Activated CD8-positive, alpha-beta memory T cell treated with anti-CD3 and anti-CD28 coated beads, Interleukin-2, amount 10 ng/mL, durations not matched to agents 7 days and 5 days (primary cell): Measurements from ENCODE around the gene PBRM1. TPM values are rescaled to one million over a fixed set of nuclear protein-coding genes. Genes with fewer than 3 reads are reported as not detected.
"Not testable (repeated sequence)": the region's sequence is repeated elsewhere in the genome, so short reads cannot be mapped to it uniquely, and the experiment has no call there.

ENCODE experiments used
- ATAC-seq: fragments of 150-1000 bp; cut with Tn5 transposase; one replicate; pipeline ENCODE4 v1.10.0; 2021; ENCODE audit warnings: moderate library complexity
- CTCF ChIA-PET: fragments of 350-600 bp; sonication (Branson Sonifier 250); formaldehyde crosslinking; loops from one replicate; lab custom pipeline; 2021; ENCODE audit warnings: antibody characterized with exemption; lab: Charles Lee
- DNase-seq: peaks from one replicate; pipeline ENCODE4 v3.0.0-alpha.2; 2020
- H3K27ac Mint-ChIP-seq: one replicate; pipeline ENCODE4 v1.8.0; 2021; ENCODE audit warnings: mild to moderate bottlenecking, mixed read lengths
- H3K27me3 Mint-ChIP-seq: one replicate; pipeline ENCODE4 v1.8.0; 2021; ENCODE audit warnings: mixed read lengths
- H3K36me3 Mint-ChIP-seq: one replicate; pipeline ENCODE4 v1.8.0; 2021; ENCODE audit warnings: mild to moderate bottlenecking, mixed read lengths
- H3K4me1 Mint-ChIP-seq: one replicate; pipeline ENCODE4 v1.8.0; 2021; ENCODE audit warnings: mixed read lengths
- H3K4me3 Mint-ChIP-seq: one replicate; pipeline ENCODE4 v1.8.0; 2021; ENCODE audit warnings: mild to moderate bottlenecking, moderate library complexity, mixed read lengths
- H3K9me3 Mint-ChIP-seq: one replicate; pipeline ENCODE4 v1.8.0; 2022; ENCODE audit warnings: low read depth, mixed read lengths
- total RNA-seq, 2 experiments: library from RNA; stranded (reverse); gene quantifications; one replicate each; pipeline ENCODE4 v1.2.3, GENCODE V29; 2021

The PBRM1 gene
- total RNA-seq: 10 to 100 TPM; 69.7 to 73.3 TPM

- CTCF ChIA-PET: interaction anchor here (0.8 kb wide), 2 partner anchors 14 to 19 kb away, joined by 3 to 5 read pairs; no protein-coding TSS in a partner anchor
- Mint-ChIP-seq H3K36me3 (peaks cover 53% of the 10 kb centered on the region), H3K27me3 (no peaks in the 10 kb centered on the region), H3K4me1 (peaks cover 76% of the 10 kb centered on the region), H3K4me3 (peak within 1 kb of the TSS; percentile 93), H3K27ac (peak within 1 kb of the TSS; percentile 89), H3K9me3 (no peaks in the 10 kb centered on the region)
- DNase-seq (peak; percentile 96), ATAC-seq (peak; percentile 82)
Observed at GRCh38 chr3:52685709-52686691, at the start of gene PBRM1, which contains the start of gene GNL3. Gene PBRM1, minus strand, starts transcription at chr3:52685913. Gene GNL3, plus strand, starts transcription at chr3:52686032. Its CDS starts 61 bp downstream, at chr3:52686093.

GRCh38 chr3:52733256-52733891, 47.7 kb upstream of the PBRM1 start:
- ATAC-seq: no peak
- Mint-ChIP-seq H3K27ac (no peak overlapping the region), H3K9me3 (peaks cover 28% of the 10 kb centered on the region), H3K4me1 (peaks cover 8% of the 10 kb centered on the region), H3K36me3 (peaks cover 70% of the 10 kb centered on the region), H3K4me3 (no peak overlapping the region), H3K27me3 (no peaks in the 10 kb centered on the region)
- no peak for DNase-seq
- CTCF ChIA-PET: no interaction called here

GRCh38 chr3:52731590-52731989, 45.9 kb upstream of the PBRM1 start:
- H3K4me3 Mint-ChIP-seq: no peak overlapping the region

GRCh38 chr3:52730681-52731080, 45.0 kb upstream of the PBRM1 start:
- H3K9me3 Mint-ChIP-seq: peaks cover 30% of the 10 kb centered on the region
- peaks cover 8% of the 10 kb centered on the region for H3K4me1 Mint-ChIP-seq
- CTCF ChIA-PET: interaction anchor here (1.0 kb wide), 1 partner anchor 52 kb away, joined by 3 read pairs; no protein-coding TSS in a partner anchor

More at GRCh38 chr3:52731590-52731989, 45.9 kb upstream of the PBRM1 start:
- H3K4me1 Mint-ChIP-seq: peaks cover 8% of the 10 kb centered on the region
- CTCF ChIA-PET: no interaction called here
- peaks cover 30% of the 10 kb centered on the region for H3K9me3 Mint-ChIP-seq
- peaks cover 72% of the 10 kb centered on the region for H3K36me3 Mint-ChIP-seq
- ATAC-seq (no peak), DNase-seq (no peak)
- no peak overlapping the region for H3K27ac Mint-ChIP-seq
- no peaks in the 10 kb centered on the region for H3K27me3 Mint-ChIP-seq

GRCh38 chr3:52728753-52729152, 43.0 kb upstream of the PBRM1 start:
- H3K4me1 Mint-ChIP-seq, H3K4me3 Mint-ChIP-seq, CTCF ChIA-PET, H3K27ac Mint-ChIP-seq, ATAC-seq, H3K27me3 Mint-ChIP-seq, DNase-seq: not testable (repeated sequence)
- Mint-ChIP-seq H3K36me3 (peaks cover 54% of the 10 kb centered on the region), H3K9me3 (peaks cover 30% of the 10 kb centered on the region)

More at GRCh38 chr3:52730681-52731080, 45.0 kb upstream of the PBRM1 start:
- H3K36me3 Mint-ChIP-seq: peaks cover 71% of the 10 kb centered on the region
- no peak overlapping the region for H3K4me3 Mint-ChIP-seq
- DNase-seq (no peak), ATAC-seq (peak; percentile 27)
- H3K27ac Mint-ChIP-seq: peak overlapping the region; percentile 3
- H3K27me3 Mint-ChIP-seq: no peaks in the 10 kb centered on the region

GRCh38 chr3:52724511-52724910, 38.8 kb upstream of the PBRM1 start:
- CTCF ChIA-PET: interaction anchor here (1.3 kb wide), 1 partner anchor 16 kb away, joined by 3 read pairs; no protein-coding TSS in a partner anchor
- DNase-seq (no peak), ATAC-seq (no peak)
- peaks cover 9% of the 10 kb centered on the region for H3K9me3 Mint-ChIP-seq
- peaks cover 24% of the 10 kb centered on the region for H3K36me3 Mint-ChIP-seq
- H3K4me1 Mint-ChIP-seq: peaks cover 22% of the 10 kb centered on the region
- H3K27ac Mint-ChIP-seq: no peak overlapping the region
- no peaks in the 10 kb centered on the region for H3K27me3 Mint-ChIP-seq
- H3K4me3 Mint-ChIP-seq: no peak overlapping the region

GRCh38 chr3:52723935-52724334, 38.2 kb upstream of the PBRM1 start:
- CTCF ChIA-PET: no interaction called here
- Mint-ChIP-seq H3K36me3 (peaks cover 24% of the 10 kb centered on the region), H3K27me3 (no peaks in the 10 kb centered on the region), H3K27ac (no peak overlapping the region), H3K9me3 (peaks cover 6% of the 10 kb centered on the region), H3K4me1 (peaks cover 22% of the 10 kb centered on the region), H3K4me3 (no peak overlapping the region)
- ATAC-seq: no peak
- DNase-seq: no peak

- Mint-ChIP-seq H3K27ac (no peak overlapping the region), H3K9me3 (peaks cover 2% of the 10 kb centered on the region), H3K4me1 (peaks cover 25% of the 10 kb centered on the region), H3K27me3 (no peaks in the 10 kb centered on the region), H3K36me3 (peaks cover 22% of the 10 kb centered on the region), H3K4me3 (no peak overlapping the region)
- CTCF ChIA-PET: no interaction called here
- no peak for DNase-seq
- no peak for ATAC-seq
Observed at GRCh38 chr3:52722491-52722890, 36.8 kb upstream of the PBRM1 start.

- Mint-ChIP-seq H3K9me3 (peaks cover 2% of the 10 kb centered on the region), H3K4me1 (peaks cover 25% of the 10 kb centered on the region), H3K27me3 (no peaks in the 10 kb centered on the region), H3K4me3 (no peak overlapping the region), H3K36me3 (peaks cover 19% of the 10 kb centered on the region), H3K27ac (peak overlapping the region; percentile 40)
- CTCF ChIA-PET: interaction anchor here (1.0 kb wide), 1 partner anchor 22 kb away, joined by 3 read pairs; no protein-coding TSS in a partner anchor
- DNase-seq: no peak
- ATAC-seq: no peak
Observed at GRCh38 chr3:52721730-52722008, 36.0 kb upstream of the PBRM1 start.

- Mint-ChIP-seq H3K9me3 (peaks cover 2% of the 10 kb centered on the region), H3K27ac (peak overlapping the region; percentile 74), H3K4me3 (peak overlapping the region; percentile 14), H3K36me3 (peaks cover 19% of the 10 kb centered on the region), H3K4me1 (peaks cover 25% of the 10 kb centered on the region), H3K27me3 (no peaks in the 10 kb centered on the region)
- peak; percentile 82 for ATAC-seq
- CTCF ChIA-PET: interaction anchor here (1.0 to 1.8 kb wide), 4 partner anchors 13 to 174 kb away, joined by 3 to 9 read pairs (median 3); no protein-coding TSS in a partner anchor
- peak; percentile 58 for DNase-seq
Observed at GRCh38 chr3:52721002-52721729, 35.5 kb upstream of the PBRM1 start.

- H3K4me3 Mint-ChIP-seq: no peak overlapping the region
- peaks cover 16% of the 10 kb centered on the region for H3K36me3 Mint-ChIP-seq
- H3K4me1 Mint-ChIP-seq: peaks cover 25% of the 10 kb centered on the region
- peaks cover 2% of the 10 kb centered on the region for H3K9me3 Mint-ChIP-seq
- no peak for DNase-seq
- CTCF ChIA-PET: interaction anchor here (1.5 to 1.8 kb wide), 3 partner anchors 12 to 119 kb away, joined by 3 to 9 read pairs (median 3); no protein-coding TSS in a partner anchor
- H3K27me3 Mint-ChIP-seq: no peaks in the 10 kb centered on the region
- no peak overlapping the region for H3K27ac Mint-ChIP-seq
- ATAC-seq: no peak
Observed at GRCh38 chr3:52719618-52720017, 33.9 kb upstream of the PBRM1 start.

- Mint-ChIP-seq H3K27me3 (no peaks in the 10 kb centered on the region), H3K4me1 (peaks cover 13% of the 10 kb centered on the region), H3K36me3 (peaks cover 15% of the 10 kb centered on the region), H3K9me3 (peaks cover 2% of the 10 kb centered on the region), H3K4me3 (no peak overlapping the region), H3K27ac (no peak overlapping the region)
- CTCF ChIA-PET: no interaction called here
- DNase-seq: no peak
- ATAC-seq: no peak
Observed at GRCh38 chr3:52715714-52716305, 30.1 kb upstream of the PBRM1 start.
